ENCODE data around the gene CMBL.

CMBL gene

DNA sequence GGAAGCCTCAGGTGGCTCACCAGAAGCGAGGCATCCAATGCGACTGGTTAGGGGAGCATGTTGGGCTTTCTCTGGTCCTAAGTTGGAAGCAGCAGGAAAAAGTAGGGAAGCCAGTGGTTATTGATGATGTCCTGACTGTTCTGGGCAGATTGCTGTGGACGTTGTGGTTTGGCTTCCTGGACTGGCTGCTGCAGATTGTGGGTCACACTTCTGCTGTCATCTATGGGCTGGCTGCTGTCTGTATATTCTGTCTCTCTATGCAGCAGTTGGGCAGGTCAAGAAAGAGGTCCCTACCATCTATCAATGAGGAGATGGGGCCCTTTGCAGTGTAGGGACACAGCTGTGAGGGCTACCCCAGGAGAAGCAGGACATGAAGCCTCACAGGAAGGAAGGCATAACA lies 32.3 kb upstream of the CMBL start:
- DNase-seq (ENCODE audit: extremely low spot score): no peak
- TF ChIP-seq L3MBTL2 (conservative IDR thresholded peaks at IDR 0.05) (no peak), CTBP1 (IDR thresholded peaks at IDR 0.05; ENCODE audit: borderline replicate concordance) (no peak), NFRKB (IDR thresholded peaks at IDR 0.05) (no peak)
- ChIA-PET POLR2A (no interaction called here), CTCF (no interaction called here)

DNA sequence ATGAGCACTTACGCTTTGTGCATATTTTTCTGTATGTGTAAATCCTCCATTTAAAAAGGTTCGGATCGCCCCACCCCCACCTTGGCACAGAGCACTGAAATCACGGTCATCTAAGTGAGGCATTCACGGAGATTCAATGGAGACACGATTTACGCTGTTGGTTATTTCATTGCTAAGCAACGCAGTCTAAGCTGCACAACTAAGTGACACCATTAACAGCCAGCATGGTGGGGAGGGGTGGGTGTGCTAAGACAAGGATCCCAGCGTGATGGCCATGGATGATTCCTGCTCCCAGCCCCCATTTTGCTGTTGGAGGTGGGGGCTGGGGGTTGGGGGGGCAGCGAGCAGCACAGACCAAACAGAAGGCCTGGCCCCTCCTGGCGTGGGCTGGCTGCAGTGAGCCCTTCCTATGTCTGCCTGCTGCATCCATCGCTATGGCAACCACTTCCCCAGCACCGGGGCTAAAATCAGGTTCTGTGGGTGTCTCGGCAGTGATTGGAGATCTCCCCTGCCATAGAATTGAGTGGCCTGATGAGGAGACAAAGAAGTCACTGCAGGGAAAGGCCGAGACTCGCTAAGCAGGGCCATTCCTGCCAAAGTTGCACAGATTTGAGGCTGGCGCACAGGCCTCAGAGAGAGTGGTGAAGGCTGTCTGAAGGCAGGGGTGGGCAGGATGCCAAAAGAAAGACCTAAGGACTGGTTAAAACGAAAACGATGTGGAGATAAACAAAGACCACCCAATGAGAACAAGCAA lies 31.5 kb upstream of the CMBL start:
- POLR2A ChIA-PET: interaction anchor here (3.6 kb wide), 1 partner anchor 14 kb away, joined by 19 read pairs; the partner anchor contains the start of gene MARCHF6
- CTCF ChIA-PET: no interaction called here
- TF ChIP-seq PKNOX1 (IDR thresholded peaks at IDR 0.05) (no peak), ELF4 (IDR thresholded peaks at IDR 0.05) (no peak), CTBP1 (IDR thresholded peaks at IDR 0.05; ENCODE audit: borderline replicate concordance) (no peak), LEF1 (IDR thresholded peaks at IDR 0.05; ENCODE audit: borderline replicate concordance) (no peak), NFRKB (IDR thresholded peaks at IDR 0.05) (no peak), TARDBP (IDR thresholded peaks at IDR 0.05) (no peak), FOXM1 (IDR thresholded peaks at IDR 0.05; ENCODE audit: borderline replicate concordance) (no peak), SP1 (IDR thresholded peaks at IDR 0.05) (no peak)
- no peak for DNase-seq (ENCODE audit: extremely low spot score)

- CTCF ChIA-PET: no interaction called here
- TF ChIP-seq ARNT (IDR thresholded peaks at IDR 0.05) (no peak), CTBP1 (IDR thresholded peaks at IDR 0.05; ENCODE audit: borderline replicate concordance) (no peak), LEF1 (IDR thresholded peaks at IDR 0.05; ENCODE audit: borderline replicate concordance) (no peak), BHLHE40 (IDR thresholded peaks at IDR 0.05; ENCODE audit: borderline replicate concordance) (no peak), TARDBP (IDR thresholded peaks at IDR 0.05) (no peak), SP1 (IDR thresholded peaks at IDR 0.05) (no peak), FOXM1 (IDR thresholded peaks at IDR 0.05; ENCODE audit: borderline replicate concordance) (no peak), ELF4 (IDR thresholded peaks at IDR 0.05) (no peak)
Observed at GRCh38 chr5:10338686-10339057, 31.0 kb upstream of the CMBL start.

GRCh38 chr5:10337986-10338385 lies 30.3 kb upstream of the CMBL start:
- DNase-seq (ENCODE audit: extremely low spot score): no peak

More at GRCh38 chr5:10338686-10339057, 31.0 kb upstream of the CMBL start:
- POLR2A ChIA-PET: interaction anchor here (3.6 kb wide), 1 partner anchor 15 kb away, joined by 19 read pairs; the partner anchor contains the start of gene MARCHF6
- no peak for DNase-seq (ENCODE audit: extremely low spot score)

GRCh38 chr5:10337107-10337506 lies 29.4 kb upstream of the CMBL start:
- CTCF ChIA-PET: no interaction called here
- TF ChIP-seq NFRKB (IDR thresholded peaks at IDR 0.05): no peak
- TF ChIP-seq HDGF (IDR thresholded peaks at IDR 0.05; ENCODE audit: borderline replicate concordance): no peak
- TF ChIP-seq ZNF384 (IDR thresholded peaks at IDR 0.05): no peak
- no peak for TF ChIP-seq SUZ12 (IDR thresholded peaks at IDR 0.05)
- TF ChIP-seq FOXM1 (IDR thresholded peaks at IDR 0.05; ENCODE audit: borderline replicate concordance): no peak
- no peak for TF ChIP-seq PKNOX1 (IDR thresholded peaks at IDR 0.05)
- TF ChIP-seq LEF1 (IDR thresholded peaks at IDR 0.05; ENCODE audit: borderline replicate concordance): no peak
- POLR2A ChIA-PET: interaction anchor here (3.6 kb wide), 1 partner anchor 16 kb away, joined by 19 read pairs; the partner anchor contains the start of gene MARCHF6
- no peak for DNase-seq (ENCODE audit: extremely low spot score)

More at GRCh38 chr5:10337986-10338385, 30.3 kb upstream of the CMBL start:
- TF ChIP-seq HDGF (IDR thresholded peaks at IDR 0.05; ENCODE audit: borderline replicate concordance) (no peak), L3MBTL2 (conservative IDR thresholded peaks at IDR 0.05) (no peak)
- ChIA-PET POLR2A (interaction anchor here (3.6 kb wide), 1 partner anchor 15 kb away, joined by 19 read pairs; the partner anchor contains the start of gene MARCHF6), CTCF (no interaction called here)

GRCh38 chr5:10335711-10336470 lies 28.2 kb upstream of the CMBL start:
- TF ChIP-seq ZNF384 (IDR thresholded peaks at IDR 0.05) (no peak), PKNOX1 (IDR thresholded peaks at IDR 0.05) (no peak), ARNT (IDR thresholded peaks at IDR 0.05) (no peak), ELF4 (IDR thresholded peaks at IDR 0.05) (no peak), FOXK2 (IDR thresholded peaks at IDR 0.05) (no peak), SUZ12 (IDR thresholded peaks at IDR 0.05) (no peak), HDGF (IDR thresholded peaks at IDR 0.05; ENCODE audit: borderline replicate concordance) (no peak)
- ChIA-PET POLR2A (interaction anchor here (3.6 kb wide), 1 partner anchor 17 kb away, joined by 19 read pairs; the partner anchor contains the start of gene MARCHF6), CTCF (no interaction called here)
- no peak for DNase-seq (ENCODE audit: extremely low spot score)

- DNase-seq (ENCODE audit: extremely low spot score): no peak
- ChIA-PET POLR2A (no interaction called here), CTCF (no interaction called here)
- no peak for TF ChIP-seq SUZ12 (IDR thresholded peaks at IDR 0.05)
- TF ChIP-seq FOXA1 (IDR thresholded peaks at IDR 0.05): no peak
- TF ChIP-seq LEF1 (IDR thresholded peaks at IDR 0.05; ENCODE audit: borderline replicate concordance): no peak
- no peak for TF ChIP-seq ZNF384 (IDR thresholded peaks at IDR 0.05)
- no peak for TF ChIP-seq BHLHE40 (IDR thresholded peaks at IDR 0.05; ENCODE audit: borderline replicate concordance)
- no peak for TF ChIP-seq NFRKB (IDR thresholded peaks at IDR 0.05)
- TF ChIP-seq L3MBTL2 (conservative IDR thresholded peaks at IDR 0.05): no peak
- no peak for TF ChIP-seq FOXM1 (IDR thresholded peaks at IDR 0.05; ENCODE audit: borderline replicate concordance)
- no peak for TF ChIP-seq ARNT (IDR thresholded peaks at IDR 0.05)
- TF ChIP-seq HDGF (IDR thresholded peaks at IDR 0.05; ENCODE audit: borderline replicate concordance): no peak
- TF ChIP-seq CTBP1 (IDR thresholded peaks at IDR 0.05; ENCODE audit: borderline replicate concordance): no peak
- TF ChIP-seq SP1 (IDR thresholded peaks at IDR 0.05): no peak
- TF ChIP-seq ELF4 (IDR thresholded peaks at IDR 0.05): no peak
- no peak for TF ChIP-seq FOXK2 (IDR thresholded peaks at IDR 0.05)
- TF ChIP-seq PKNOX1 (IDR thresholded peaks at IDR 0.05): no peak
- TF ChIP-seq TARDBP (IDR thresholded peaks at IDR 0.05): no peak
Observed at GRCh38 chr5:10334831-10335230, 27.1 kb upstream of the CMBL start.

Data from HEK293T (cell line).